Subcutaneous preadipocyte (primary cell): ENCODE data around the gene PPP1R36. TPM values are rescaled to one million over a fixed set of nuclear protein-coding genes. Genes with fewer than 3 reads are reported as not detected.

Source experiments
- small RNA-seq: library from RNA; depleted of rRNA; stranded (forward); fragments of <200 nt; gene quantifications from one replicate; pipeline ENCODE3, GENCODE V24; 2012
- total RNA-seq: library from RNA; depleted of rRNA; stranded (reverse); fragments of >200 nt; gene quantifications from 2 replicates; pipeline ENCODE4 v1.2.3, GENCODE V29; 2012

The PPP1R36 gene
- total RNA-seq = 0.20 TPM in 1 of 2 replicates, not detected in the other

GRCh38 chr14:64549791-64550620, at the start of gene PPP1R36:
TSS of gene PPP1R36 (plus strand) at chr14:64549961. CDS start at chr14:64549998, 37 bp downstream.

GRCh38 chr14:64503434-64504309, 46.1 kb upstream of the PPP1R36 start, which contains the start of gene ZBTB25:
TSS of gene ZBTB25 (minus strand) at chr14:64503838. CDS start at chr14:64490533, 13,305 bp downstream.

GRCh38 chr14:64504310-64504896, 45.4 kb upstream of the PPP1R36 start, which contains the start of gene ZBTB1:
TSS of gene ZBTB1 (plus strand) at chr14:64504770. CDS start at chr14:64521505, 16,735 bp downstream.

GRCh38 chr14:64540208-64541202, 9.3 kb upstream of the PPP1R36 start, which contains the start of gene HSPA2:
TSS of gene HSPA2 (plus strand) at chr14:64540741. CDS start at chr14:64540850, 109 bp downstream.

Small RNA genes within 50 kb of the gene (small RNA-seq; reads per million reads assigned to genes)
- gene AL049869.4 = not detected

Other genes starting within 250 kb of the PPP1R36 start
- gene MTHFD1, start 161.6 kb upstream of the PPP1R36 start, total RNA-seq = 48.5 and 70.0 TPM in 2 replicates
- under 0.01 and 0.20 TPM in 2 replicates for gene AKAP5, start 84.5 kb upstream of the PPP1R36 start, total RNA-seq
- gene ZBTB25, start 46.1 kb upstream of the PPP1R36 start, total RNA-seq = 6.2 and 7.2 TPM in 2 replicates
- gene ZBTB1, start 45.2 kb upstream of the PPP1R36 start, total RNA-seq = 35.3 and 40.3 TPM in 2 replicates
- 0.73 and 1.2 TPM in 2 replicates for gene HSPA2, start 9.2 kb upstream of the PPP1R36 start, total RNA-seq
- 0.73 and 2.7 TPM in 2 replicates for gene PLEKHG3, start 154.5 kb downstream of the PPP1R36 start, total RNA-seq